Trophoblast cell (in vitro differentiated cells and primary cell): ENCODE data around the gene SNED1.

Source experiments
- DNase-seq, 2 donors: peaks; one replicate each; pipeline ENCODE4 v3.0.0-alpha.2; 2016
- H2AFZ ChIP-seq: 2 replicates; pipeline ENCODE4 v1.6.1; 2013; ENCODE audit warnings: low read length, moderate library complexity, mild to moderate bottlenecking; ENCODE audit not compliant: insufficient read depth, poor library complexity
- H2AK5ac ChIP-seq: 2 replicates; pipeline ENCODE4 v1.6.1; 2013; ENCODE audit warnings: mild to moderate bottlenecking, low read length
- H2BK120ac ChIP-seq: 2 replicates; pipeline ENCODE4 v1.6.1; 2013; ENCODE audit warnings: low read length, mild to moderate bottlenecking, moderate library complexity; ENCODE audit not compliant: insufficient read depth, poor library complexity
- H2BK12ac ChIP-seq: 2 replicates; pipeline ENCODE4 v1.6.1; 2013; ENCODE audit warnings: mild to moderate bottlenecking, low read length, moderate library complexity
- H2BK5ac ChIP-seq: 2 replicates; pipeline ENCODE4 v1.6.1; 2013; ENCODE audit warnings: low read length, low read depth, moderate library complexity, mild to moderate bottlenecking; ENCODE audit not compliant: poor library complexity
- H3K14ac ChIP-seq: 2 replicates; pipeline ENCODE4 v1.6.1; 2013; ENCODE audit warnings: mild to moderate bottlenecking, low read length
- H3K18ac ChIP-seq: 2 replicates; pipeline ENCODE4 v1.6.1; 2013; ENCODE audit warnings: mild to moderate bottlenecking, low read length
- H3K23ac ChIP-seq: 2 replicates; pipeline ENCODE4 v1.6.1; 2013; ENCODE audit warnings: low read length
- H3K27ac ChIP-seq: 2 replicates; pipeline ENCODE4 v1.5.1; 2013; ENCODE audit warnings: low read depth, mild to moderate bottlenecking, inconsistent platforms, low read length, moderate library complexity
- H3K27me3 ChIP-seq: 2 replicates; pipeline ENCODE4 v1.6.1; 2013; ENCODE audit warnings: inconsistent platforms, mild to moderate bottlenecking, low read length, moderate library complexity; ENCODE audit not compliant: insufficient read depth
- H3K36me3 ChIP-seq, 2 experiments: 1 replicate in 1 of 2; 2 replicates in 1 of 2; pipeline ENCODE4 v1.6.1; 2013; ENCODE audit warnings: low read length in 2 of 2, mild to moderate bottlenecking in 2 of 2, moderate library complexity in 1 of 2; ENCODE audit not compliant: insufficient read depth in 2 of 2, control insufficient read depth in 1 of 2
- H3K4ac ChIP-seq: 2 replicates; pipeline ENCODE4 v1.6.1; 2013; ENCODE audit warnings: low read depth, mild to moderate bottlenecking, low read length, moderate library complexity
- H3K4me1 ChIP-seq, 2 experiments: 1 replicate in 1 of 2; 2 replicates in 1 of 2; pipeline ENCODE4 v1.6.1; 2013; ENCODE audit warnings: low read length in 2 of 2, mild to moderate bottlenecking in 2 of 2, moderate library complexity in 1 of 2; ENCODE audit not compliant: insufficient read depth in 2 of 2, control insufficient read depth in 1 of 2
- H3K4me2 ChIP-seq: 2 replicates; pipeline ENCODE4 v1.6.1; 2013; ENCODE audit warnings: inconsistent platforms, mild to moderate bottlenecking, low read length, moderate library complexity
- H3K4me3 ChIP-seq: 2 replicates; pipeline ENCODE4 v1.5.1; 2013; ENCODE audit warnings: mild to moderate bottlenecking, low read depth, low read length, inconsistent platforms
- H3K79me1 ChIP-seq: one replicate; pipeline ENCODE4 v1.6.1; 2013; ENCODE audit warnings: low read length
- H3K79me2 ChIP-seq: 2 replicates; pipeline ENCODE4 v1.6.1; 2013; ENCODE audit warnings: low read length, mild to moderate bottlenecking; ENCODE audit not compliant: control insufficient read depth, insufficient read depth, poor library complexity
- H3K9ac ChIP-seq: 2 replicates; pipeline ENCODE4 v1.6.1; 2013; ENCODE audit warnings: mild to moderate bottlenecking, low read length
- H3K9me3 ChIP-seq: 2 replicates; pipeline ENCODE4 v1.6.1; 2013; ENCODE audit warnings: low read depth, mild to moderate bottlenecking, control low read depth, inconsistent platforms, low read length; ENCODE audit not compliant: insufficient read depth
- H4K12ac ChIP-seq: 2 replicates; pipeline ENCODE4 v1.6.1; 2013; ENCODE audit warnings: low read depth, mild to moderate bottlenecking, low read length, moderate library complexity
- H4K8ac ChIP-seq: 2 replicates; pipeline ENCODE4 v1.6.1; 2013; ENCODE audit warnings: low read depth, mild to moderate bottlenecking, low read length, moderate library complexity
- H4K91ac ChIP-seq: one replicate; pipeline ENCODE4 v1.6.1; 2013; ENCODE audit warnings: low read depth, mild to moderate bottlenecking, low read length, moderate library complexity
- WGBS: extraction: QIAGEN DNeasy Blood & Tissue Kit; methylation state at CpG from one replicate; pipeline ENCODE4 v1.1.7; 2013; ENCODE audit warnings: missing lambda C conversion rate; ENCODE audit not compliant: insufficient read length, insufficient coverage; ENCODE audit errors: extremely low coverage; 5-methylcytosine and 5-hydroxymethylcytosine counted together

Gene SNED1

DNA sequence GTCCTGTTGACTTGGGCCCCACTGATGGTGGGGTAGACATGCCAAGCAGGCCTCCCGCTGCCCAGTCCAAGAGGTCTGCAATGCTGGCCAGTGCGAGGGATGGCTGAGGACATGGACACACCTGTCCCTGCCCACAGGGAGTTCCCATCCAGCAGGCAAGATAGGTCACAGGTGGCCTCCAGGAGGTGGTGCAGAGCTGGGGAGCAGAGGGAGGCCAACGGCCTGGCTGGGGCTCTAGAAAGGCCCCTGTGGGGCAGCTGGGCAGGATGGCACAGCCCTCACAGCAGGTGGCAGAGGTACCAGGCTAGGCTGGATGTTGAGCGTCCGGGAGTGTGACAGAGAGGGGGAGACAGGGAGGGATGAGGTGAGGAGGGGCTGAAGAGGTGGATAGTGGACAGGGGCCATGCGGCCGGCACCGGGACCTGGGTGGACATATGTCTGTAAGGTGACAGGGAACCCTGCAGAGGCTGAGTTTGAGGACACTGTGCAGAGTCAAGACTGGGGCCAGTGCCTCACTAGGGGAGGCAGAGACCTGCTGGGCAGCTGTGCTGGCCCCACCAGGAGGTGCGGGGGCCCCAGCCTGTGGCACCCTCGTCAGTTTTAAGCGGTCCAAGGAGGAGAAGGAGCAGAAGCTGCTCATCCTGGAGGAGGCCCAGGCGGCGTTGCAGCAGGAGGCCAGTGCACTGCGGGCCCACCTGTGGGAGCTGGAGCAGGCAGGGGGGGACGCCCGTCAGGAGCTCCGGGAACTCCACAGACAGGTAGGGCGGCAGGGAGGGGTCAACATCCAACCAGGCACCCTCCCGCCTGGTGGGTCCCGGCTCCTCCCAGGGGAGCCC is 34.3 kb upstream of the SNED1 start:
- no peak overlapping the region for H4K12ac ChIP-seq
- H3K4me1 ChIP-seq = no peaks in the 10 kb centered on the region
- H3K23ac ChIP-seq = no peak overlapping the region
- no peak overlapping the region for H2BK12ac ChIP-seq
- no peak overlapping the region for H3K4me2 ChIP-seq
- no peaks in the 10 kb centered on the region for H3K79me1 ChIP-seq
- no CpG with 5 or more reads among the region's 20 CpGs for WGBS
- no peak overlapping the region for H2BK5ac ChIP-seq
- H3K4ac ChIP-seq = no peak overlapping the region
- no peak overlapping the region for H2AK5ac ChIP-seq
- DNase-seq = no peak
- H3K14ac ChIP-seq = no peak overlapping the region
- no peak overlapping the region for H4K91ac ChIP-seq
- H3K27me3 ChIP-seq = no peaks in the 10 kb centered on the region
- H2BK120ac ChIP-seq = no peak overlapping the region
- H3K27ac ChIP-seq = no peak overlapping the region
- no peak overlapping the region for H3K4me3 ChIP-seq
- H3K9ac ChIP-seq = no peak overlapping the region
- no peak overlapping the region for H4K8ac ChIP-seq
- H3K36me3 ChIP-seq = no peaks in the 10 kb centered on the region
- H2AFZ ChIP-seq = no peak overlapping the region
- H3K18ac ChIP-seq = no peak overlapping the region
- no peaks in the 10 kb centered on the region for H3K79me2 ChIP-seq
- H3K9me3 ChIP-seq = peaks cover 4% of the 10 kb centered on the region

GRCh38 chr2:240964704-240965295 is 33.6 kb upstream of the SNED1 start:
- Histone ChIP-seq H3K4me3 (no peak overlapping the region), H3K27me3 (no peaks in the 10 kb centered on the region), H3K27ac (no peak overlapping the region), H3K23ac (no peak overlapping the region), H4K8ac (no peak overlapping the region), H2AFZ (no peak overlapping the region), H3K79me1 (no peaks in the 10 kb centered on the region), H3K4me2 (no peak overlapping the region), H3K14ac (no peak overlapping the region), H3K4ac (no peak overlapping the region), H4K91ac (no peak overlapping the region), H2BK12ac (no peak overlapping the region), H2BK5ac (no peak overlapping the region), H3K79me2 (no peaks in the 10 kb centered on the region), H3K4me1 (no peaks in the 10 kb centered on the region), H3K36me3 (no peaks in the 10 kb centered on the region), H3K9me3 (peaks cover 4% of the 10 kb centered on the region), H2BK120ac (no peak overlapping the region), H3K18ac (no peak overlapping the region), H3K9ac (no peak overlapping the region), H4K12ac (no peak overlapping the region), H2AK5ac (no peak overlapping the region)
- no CpG with 5 or more reads among the region's 15 CpGs for WGBS
- no peak for DNase-seq

- Histone ChIP-seq H4K12ac (no peak overlapping the region), H4K91ac (no peak overlapping the region), H3K4me2 (no peak overlapping the region), H2BK120ac (no peak overlapping the region), H3K27me3 (no peaks in the 10 kb centered on the region), H3K9ac (no peak overlapping the region), H3K9me3 (peaks cover 5% of the 10 kb centered on the region), H2BK12ac (no peak overlapping the region), H3K23ac (no peak overlapping the region), H3K36me3 (no peaks in the 10 kb centered on the region), H4K8ac (no peak overlapping the region), H3K4ac (no peak overlapping the region), H3K79me1 (no peaks in the 10 kb centered on the region), H2AK5ac (no peak overlapping the region), H3K79me2 (no peaks in the 10 kb centered on the region), H2BK5ac (no peak overlapping the region), H3K14ac (no peak overlapping the region), H3K4me1 (no peaks in the 10 kb centered on the region), H3K27ac (no peak overlapping the region), H3K4me3 (no peak overlapping the region), H2AFZ (no peak overlapping the region), H3K18ac (no peak overlapping the region)
- WGBS = no CpG with 5 or more reads among the region's 22 CpGs
- DNase-seq = no peak
Observed at GRCh38 chr2:240965296-240965904, 33.0 kb upstream of the SNED1 start.

GRCh38 chr2:240965905-240966456 is 32.4 kb upstream of the SNED1 start:
- peaks cover 6% of the 10 kb centered on the region for H3K9me3 ChIP-seq
- no peak overlapping the region for H3K18ac ChIP-seq
- no peak overlapping the region for H2BK12ac ChIP-seq
- H4K12ac ChIP-seq = no peak overlapping the region
- no peak overlapping the region for H3K9ac ChIP-seq
- H2AK5ac ChIP-seq = no peak overlapping the region
- H2BK120ac ChIP-seq = no peak overlapping the region
- no peak overlapping the region for H3K4ac ChIP-seq
- H3K36me3 ChIP-seq = no peaks in the 10 kb centered on the region
- H4K8ac ChIP-seq = no peak overlapping the region
- H3K79me1 ChIP-seq = no peaks in the 10 kb centered on the region
- no peak overlapping the region for H3K27ac ChIP-seq
- no peaks in the 10 kb centered on the region for H3K79me2 ChIP-seq
- no peaks in the 10 kb centered on the region for H3K4me1 ChIP-seq
- H3K23ac ChIP-seq = no peak overlapping the region
- WGBS = no CpG with 5 or more reads among the region's 28 CpGs
- no peak overlapping the region for H2AFZ ChIP-seq
- no peak overlapping the region for H3K4me3 ChIP-seq
- no peak overlapping the region for H3K4me2 ChIP-seq
- H3K27me3 ChIP-seq = no peaks in the 10 kb centered on the region
- no peak overlapping the region for H2BK5ac ChIP-seq
- no peak for DNase-seq
- H3K14ac ChIP-seq = no peak overlapping the region
- no peak overlapping the region for H4K91ac ChIP-seq
